Stimulated activated memory B cell treated with anti-CD40 and anti-IgM and Interleukin-4, amounts not matched to agents 10 μg/mL and 1 μg/mL and 100 μg/mL, for 72 hours (primary cell): ENCODE data around the gene PROSER3.
"Not testable (repeated sequence)": the region's sequence is repeated elsewhere in the genome, so short reads cannot be mapped to it uniquely, and the experiment has no call there.

Experiments
- ATAC-seq: fragments of 150-1000 bp; cut with Tn5 transposase; 2 replicates; pipeline ENCODE4 v1.10.0; 2021
- H3K27ac Mint-ChIP-seq: one replicate; pipeline ENCODE4 v1.8.0; 2022; ENCODE audit warnings: mild to moderate bottlenecking, mixed read lengths
- H3K27me3 Mint-ChIP-seq: one replicate; pipeline ENCODE4 v1.8.0; 2022; ENCODE audit warnings: mixed read lengths
- H3K36me3 Mint-ChIP-seq: one replicate; pipeline ENCODE4 v1.8.0; 2022; ENCODE audit warnings: mixed read lengths
- H3K4me1 Mint-ChIP-seq: one replicate; pipeline ENCODE4 v1.8.0; 2022; ENCODE audit warnings: mixed read lengths
- H3K4me3 Mint-ChIP-seq: one replicate; pipeline ENCODE4 v1.8.0; 2022; ENCODE audit warnings: mild to moderate bottlenecking, moderate library complexity, mixed read lengths
- H3K9me3 Mint-ChIP-seq: one replicate; pipeline ENCODE4 v1.8.0; 2022; ENCODE audit warnings: mixed read lengths

PROSER3 gene

GRCh38 chr19:35772362-35772761 lies 14.4 kb downstream of the PROSER3 start:
- H3K4me1 Mint-ChIP-seq, result peaks cover 28% of the 10 kb centered on the region
- H3K4me3 Mint-ChIP-seq, H3K27me3 Mint-ChIP-seq, H3K27ac Mint-ChIP-seq, H3K9me3 Mint-ChIP-seq, ATAC-seq: not testable (repeated sequence)
- H3K36me3 Mint-ChIP-seq, result peaks cover 19% of the 10 kb centered on the region

GRCh38 chr19:35773020-35773806 lies 15.2 kb downstream of the PROSER3 start:
- peaks cover 24% of the 10 kb centered on the region for H3K4me1 Mint-ChIP-seq
- H3K27ac Mint-ChIP-seq, result no peak overlapping the region
- H3K4me3 Mint-ChIP-seq, result no peak overlapping the region
- no peaks in the 10 kb centered on the region for H3K27me3 Mint-ChIP-seq
- H3K9me3 Mint-ChIP-seq, result no peaks in the 10 kb centered on the region
- ATAC-seq, result no peak
- peaks cover 11% of the 10 kb centered on the region for H3K36me3 Mint-ChIP-seq

DNA sequence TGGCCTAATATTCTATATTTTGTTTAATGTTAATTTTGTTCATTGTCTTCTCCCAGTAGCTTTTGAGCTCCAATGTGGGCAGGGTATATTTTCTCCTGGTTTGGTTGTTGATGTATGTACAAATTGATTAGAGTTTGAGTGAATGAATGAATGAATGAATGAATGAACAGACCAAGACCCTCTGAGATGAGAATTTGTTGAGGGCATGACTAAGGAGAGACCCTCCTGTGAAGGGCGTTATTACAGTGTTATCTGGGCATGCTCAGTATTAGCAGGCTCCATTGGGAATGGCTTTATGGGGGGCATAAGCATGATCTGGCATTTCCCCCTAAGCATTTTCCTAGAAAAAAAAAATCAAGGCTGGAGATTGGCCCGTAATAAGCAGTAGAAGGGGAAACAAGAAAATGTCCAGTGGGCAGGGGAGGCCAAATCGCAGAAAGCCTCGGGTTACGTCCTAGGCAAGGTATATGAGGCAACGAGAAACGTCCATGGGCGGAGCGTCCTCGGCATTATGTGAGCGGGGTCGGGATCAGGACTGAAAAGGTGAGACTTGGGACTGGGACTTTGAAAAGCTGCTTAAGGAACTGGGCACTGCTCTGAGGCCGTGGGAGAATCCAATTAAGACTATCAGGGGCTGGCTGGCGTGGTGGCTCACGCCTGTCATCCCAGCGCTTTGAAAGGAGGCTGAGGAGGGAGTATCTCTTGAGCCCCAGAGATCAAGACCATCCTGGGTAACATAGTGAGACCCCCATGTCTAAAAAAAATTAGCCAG lies 16.5 kb downstream of the PROSER3 start:
- Mint-ChIP-seq H3K4me1 (peaks cover 22% of the 10 kb centered on the region), H3K9me3 (no peaks in the 10 kb centered on the region), H3K27me3 (no peaks in the 10 kb centered on the region), H3K4me3 (peak overlapping the region; percentile 91), H3K36me3 (no peaks in the 10 kb centered on the region), H3K27ac (peak overlapping the region; percentile 70)
- no peak for ATAC-seq

DNA sequence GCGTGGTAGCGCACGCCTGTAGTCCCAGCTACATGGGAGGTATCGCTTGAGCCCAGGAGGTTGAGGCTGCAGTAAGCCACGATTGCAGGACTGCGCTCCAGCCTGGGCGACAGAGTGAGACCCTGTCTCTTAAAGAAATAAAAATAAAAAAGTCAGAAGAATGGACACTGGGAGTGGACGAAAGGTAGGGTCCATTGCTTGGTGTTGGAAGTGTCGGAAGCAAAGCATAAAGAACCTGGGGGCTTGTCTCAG lies 17.0 kb downstream of the PROSER3 start:
- H3K4me1 Mint-ChIP-seq, result peaks cover 22% of the 10 kb centered on the region

GRCh38 chr19:35775298-35776101 lies 17.5 kb downstream of the PROSER3 start, which contains the start of gene ARHGAP33:
Gene ARHGAP33, plus strand, starts transcription at chr19:35775564. Its CDS starts 95 bp downstream, at chr19:35775659.
- Mint-ChIP-seq H3K36me3 (no peaks in the 10 kb centered on the region), H3K9me3 (no peaks in the 10 kb centered on the region), H3K27ac (peak within 1 kb of the TSS; percentile 70), H3K27me3 (no peaks in the 10 kb centered on the region), H3K4me3 (peak within 1 kb of the TSS; percentile 91), H3K4me1 (peaks cover 22% of the 10 kb centered on the region)
- peak; percentile 98 for ATAC-seq

More for the DNA sequence above, 17.0 kb downstream of the PROSER3 start:
- H3K27me3 Mint-ChIP-seq, result no peaks in the 10 kb centered on the region
- H3K27ac Mint-ChIP-seq, result peak overlapping the region; percentile 70
- H3K4me3 Mint-ChIP-seq, result peak overlapping the region; percentile 91
- H3K9me3 Mint-ChIP-seq, result no peaks in the 10 kb centered on the region
- H3K36me3 Mint-ChIP-seq, result no peaks in the 10 kb centered on the region
- ATAC-seq, result no peak

DNA sequence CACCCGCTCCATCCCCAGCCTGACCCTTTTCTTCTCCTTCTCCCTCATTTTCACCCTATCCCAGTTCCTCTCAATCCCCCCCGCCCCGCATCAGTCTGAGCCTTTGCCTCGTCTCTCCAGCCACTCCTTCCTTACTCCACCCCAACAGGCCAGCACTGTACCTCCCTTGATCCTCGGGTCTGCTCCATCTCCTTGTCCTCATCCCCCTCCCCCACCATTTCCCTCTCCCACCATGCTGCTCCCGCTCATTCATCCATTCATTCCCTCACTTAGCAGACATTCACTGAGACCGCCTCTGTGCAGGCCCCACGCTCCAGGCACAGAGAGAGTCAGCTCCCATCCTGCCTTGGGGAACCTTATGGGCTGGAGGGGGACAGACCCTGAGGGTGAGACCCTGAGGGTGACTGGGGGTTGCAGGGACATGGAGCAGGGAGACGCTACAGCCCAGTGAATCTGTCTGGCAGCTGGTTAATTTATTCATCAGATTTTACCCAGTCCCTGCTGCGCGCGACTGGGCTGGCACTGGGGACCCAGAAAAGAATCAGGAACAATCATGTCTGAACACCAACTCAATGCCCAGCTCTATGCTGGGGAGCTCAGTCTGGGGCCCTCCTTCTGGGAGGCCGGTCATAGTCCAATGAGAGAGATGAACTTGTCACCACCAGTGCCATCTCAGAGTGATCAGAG lies 18.3 kb downstream of the PROSER3 start:
- Mint-ChIP-seq H3K9me3 (no peaks in the 10 kb centered on the region), H3K4me3 (peak overlapping the region; percentile 91), H3K27me3 (no peaks in the 10 kb centered on the region), H3K36me3 (no peaks in the 10 kb centered on the region), H3K27ac (peak overlapping the region; percentile 62), H3K4me1 (peaks cover 22% of the 10 kb centered on the region)
- ATAC-seq, result no peak

- H3K27ac Mint-ChIP-seq, result no peak overlapping the region
- H3K27me3 Mint-ChIP-seq, result no peaks in the 10 kb centered on the region
- H3K4me1 Mint-ChIP-seq, result peaks cover 22% of the 10 kb centered on the region
- H3K36me3 Mint-ChIP-seq, result no peaks in the 10 kb centered on the region
- no peaks in the 10 kb centered on the region for H3K9me3 Mint-ChIP-seq
- no peak for ATAC-seq
- no peak overlapping the region for H3K4me3 Mint-ChIP-seq
These were observed 19.3 kb downstream of the PROSER3 start for GRCh38 chr19:35777086-35777841.

DNA sequence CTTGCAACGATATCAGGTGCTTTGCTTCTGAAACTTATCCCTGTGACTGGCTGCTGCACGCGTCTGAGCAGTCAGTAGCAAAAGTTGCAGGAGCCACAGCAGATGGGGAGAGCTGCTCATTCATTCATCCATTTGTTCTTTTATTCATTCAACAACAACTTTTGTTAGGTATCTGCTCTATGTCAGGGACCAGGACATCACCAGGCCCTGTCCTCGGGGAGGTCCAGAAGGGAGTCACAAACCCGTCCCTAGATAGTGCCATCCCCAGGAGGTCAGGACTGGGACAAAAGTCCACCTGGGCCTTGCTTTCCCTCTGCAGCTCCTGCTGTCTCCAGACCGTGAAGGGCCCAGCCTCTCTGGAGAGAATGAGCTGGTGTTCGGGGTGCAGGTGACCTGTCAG lies 20.0 kb downstream of the PROSER3 start:
- Mint-ChIP-seq H3K4me3 (no peak overlapping the region), H3K27me3 (no peaks in the 10 kb centered on the region), H3K9me3 (no peaks in the 10 kb centered on the region), H3K4me1 (peaks cover 22% of the 10 kb centered on the region), H3K36me3 (no peaks in the 10 kb centered on the region), H3K27ac (no peak overlapping the region)
- ATAC-seq, result no peak

- Mint-ChIP-seq H3K27ac (no peak overlapping the region), H3K9me3 (no peaks in the 10 kb centered on the region), H3K36me3 (no peaks in the 10 kb centered on the region), H3K27me3 (no peaks in the 10 kb centered on the region), H3K4me3 (no peak overlapping the region), H3K4me1 (peaks cover 27% of the 10 kb centered on the region)
- ATAC-seq, result no peak
These were observed 21.1 kb downstream of the PROSER3 start for GRCh38 chr19:35779033-35779432.

GRCh38 chr19:35780058-35780457 lies 22.1 kb downstream of the PROSER3 start:
- Mint-ChIP-seq H3K27me3 (no peaks in the 10 kb centered on the region), H3K9me3 (no peaks in the 10 kb centered on the region), H3K4me3 (no peak overlapping the region), H3K27ac (no peak overlapping the region), H3K36me3 (no peaks in the 10 kb centered on the region), H3K4me1 (peaks cover 18% of the 10 kb centered on the region)
- no peak for ATAC-seq

DNA sequence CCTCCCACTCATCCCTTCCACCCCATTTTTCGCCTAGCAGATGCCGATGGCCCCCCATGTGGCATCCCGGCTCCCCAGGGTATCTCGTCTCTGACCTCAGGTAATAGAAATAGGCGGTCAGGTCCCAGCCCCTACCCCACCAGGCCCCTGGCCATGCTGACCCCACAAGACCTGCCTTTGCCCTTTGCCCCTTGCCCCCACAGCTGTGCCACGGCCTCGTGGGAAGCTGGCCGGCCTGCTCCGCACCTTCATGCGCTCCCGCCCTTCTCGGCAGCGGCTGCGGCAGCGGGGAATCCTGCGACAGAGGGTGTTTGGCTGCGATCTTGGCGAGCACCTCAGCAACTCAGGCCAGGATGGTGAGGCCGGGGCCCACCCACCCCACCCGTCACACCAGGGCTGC lies 22.7 kb downstream of the PROSER3 start:
- H3K27ac Mint-ChIP-seq, result no peak overlapping the region
- H3K27me3 Mint-ChIP-seq, result no peaks in the 10 kb centered on the region
- H3K4me1 Mint-ChIP-seq, result peaks cover 16% of the 10 kb centered on the region
- ATAC-seq, result no peak
- H3K36me3 Mint-ChIP-seq, result no peaks in the 10 kb centered on the region
- H3K4me3 Mint-ChIP-seq, result no peak overlapping the region
- no peaks in the 10 kb centered on the region for H3K9me3 Mint-ChIP-seq

- Mint-ChIP-seq H3K27ac (no peak overlapping the region), H3K9me3 (no peaks in the 10 kb centered on the region), H3K27me3 (no peaks in the 10 kb centered on the region), H3K36me3 (no peaks in the 10 kb centered on the region), H3K4me1 (peaks cover 6% of the 10 kb centered on the region), H3K4me3 (no peak overlapping the region)
- no peak for ATAC-seq
These were observed 23.7 kb downstream of the PROSER3 start for GRCh38 chr19:35781650-35782049.

DNA sequence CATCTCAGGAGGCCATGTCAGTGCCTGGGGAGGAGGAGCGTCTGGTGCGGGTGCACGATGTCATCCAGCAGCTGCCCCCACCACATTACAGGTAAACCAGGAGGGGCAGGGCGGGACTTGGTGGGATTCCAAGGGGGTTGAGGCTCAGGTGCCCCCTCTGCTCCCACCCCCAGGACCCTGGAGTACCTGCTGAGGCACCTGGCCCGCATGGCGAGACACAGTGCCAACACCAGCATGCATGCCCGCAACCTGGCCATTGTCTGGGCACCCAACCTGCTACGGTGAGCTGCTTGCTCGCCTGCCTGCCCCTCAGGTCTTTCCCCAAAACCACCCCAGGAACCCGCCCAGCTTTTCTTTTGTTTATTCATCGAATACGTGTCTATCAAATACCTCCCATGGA lies 24.6 kb downstream of the PROSER3 start:
- Mint-ChIP-seq H3K27me3 (no peaks in the 10 kb centered on the region), H3K4me1 (peaks cover 6% of the 10 kb centered on the region), H3K4me3 (no peak overlapping the region), H3K36me3 (no peaks in the 10 kb centered on the region), H3K27ac (no peak overlapping the region), H3K9me3 (no peaks in the 10 kb centered on the region)
- no peak for ATAC-seq
